ENCODE results near the gene TIE1. TPM values are rescaled to one million over a fixed set of nuclear protein-coding genes. Genes with fewer than 3 reads are reported as not detected.

TIE1 gene
- total RNA-seq, 1 donor from 2014 or later = 6.5 TPM

DNA sequence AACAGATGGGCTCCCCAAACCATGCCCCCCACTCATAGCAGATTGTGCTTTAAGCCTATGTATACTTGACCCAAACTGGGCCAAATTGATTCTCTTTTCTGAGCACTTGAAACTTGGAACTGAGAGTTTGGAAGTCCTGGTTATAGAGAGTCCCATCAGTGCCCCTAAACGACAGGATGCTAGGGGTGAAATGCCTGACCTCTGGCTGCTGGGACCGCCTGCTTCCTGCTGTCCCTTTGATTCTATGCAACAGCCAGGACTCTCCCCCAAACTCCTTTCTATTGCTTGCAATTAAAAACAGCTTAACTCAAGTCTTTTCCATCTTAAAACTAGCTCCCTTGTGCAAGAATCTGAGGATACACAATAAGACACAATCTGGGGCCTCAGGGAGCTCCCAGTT, 20.1 kb upstream of the TIE1 start:
- Histone ChIP-seq H3K36me3 (ENCODE audit: control insufficient read depth, insufficient read depth, low read length) (no peaks in the 10 kb centered on the region), H3K27me3 (ENCODE audit: control insufficient read depth, insufficient read depth, low read length) (peaks cover 2% of the 10 kb centered on the region), H3K4me3 (ENCODE audit: low read depth, low read length) (no peak overlapping the region)
- TF ChIP-seq, protein P1, sequence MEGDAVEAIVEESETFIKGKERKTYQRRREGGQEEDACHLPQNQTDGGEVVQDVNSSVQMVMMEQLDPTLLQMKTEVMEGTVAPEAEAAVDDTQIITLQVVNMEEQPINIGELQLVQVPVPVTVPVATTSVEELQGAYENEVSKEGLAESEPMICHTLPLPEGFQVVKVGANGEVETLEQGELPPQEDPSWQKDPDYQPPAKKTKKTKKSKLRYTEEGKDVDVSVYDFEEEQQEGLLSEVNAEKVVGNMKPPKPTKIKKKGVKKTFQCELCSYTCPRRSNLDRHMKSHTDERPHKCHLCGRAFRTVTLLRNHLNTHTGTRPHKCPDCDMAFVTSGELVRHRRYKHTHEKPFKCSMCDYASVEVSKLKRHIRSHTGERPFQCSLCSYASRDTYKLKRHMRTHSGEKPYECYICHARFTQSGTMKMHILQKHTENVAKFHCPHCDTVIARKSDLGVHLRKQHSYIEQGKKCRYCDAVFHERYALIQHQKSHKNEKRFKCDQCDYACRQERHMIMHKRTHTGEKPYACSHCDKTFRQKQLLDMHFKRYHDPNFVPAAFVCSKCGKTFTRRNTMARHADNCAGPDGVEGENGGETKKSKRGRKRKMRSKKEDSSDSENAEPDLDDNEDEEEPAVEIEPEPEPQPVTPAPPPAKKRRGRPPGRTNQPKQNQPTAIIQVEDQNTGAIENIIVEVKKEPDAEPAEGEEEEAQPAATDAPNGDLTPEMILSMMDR (IDR thresholded peaks at IDR 0.05; ENCODE audit: insufficient read depth, low read length, poor library complexity, severe bottlenecking) = no peak
- no peak for DNase-seq (ENCODE audit: low read depth)

DNA sequence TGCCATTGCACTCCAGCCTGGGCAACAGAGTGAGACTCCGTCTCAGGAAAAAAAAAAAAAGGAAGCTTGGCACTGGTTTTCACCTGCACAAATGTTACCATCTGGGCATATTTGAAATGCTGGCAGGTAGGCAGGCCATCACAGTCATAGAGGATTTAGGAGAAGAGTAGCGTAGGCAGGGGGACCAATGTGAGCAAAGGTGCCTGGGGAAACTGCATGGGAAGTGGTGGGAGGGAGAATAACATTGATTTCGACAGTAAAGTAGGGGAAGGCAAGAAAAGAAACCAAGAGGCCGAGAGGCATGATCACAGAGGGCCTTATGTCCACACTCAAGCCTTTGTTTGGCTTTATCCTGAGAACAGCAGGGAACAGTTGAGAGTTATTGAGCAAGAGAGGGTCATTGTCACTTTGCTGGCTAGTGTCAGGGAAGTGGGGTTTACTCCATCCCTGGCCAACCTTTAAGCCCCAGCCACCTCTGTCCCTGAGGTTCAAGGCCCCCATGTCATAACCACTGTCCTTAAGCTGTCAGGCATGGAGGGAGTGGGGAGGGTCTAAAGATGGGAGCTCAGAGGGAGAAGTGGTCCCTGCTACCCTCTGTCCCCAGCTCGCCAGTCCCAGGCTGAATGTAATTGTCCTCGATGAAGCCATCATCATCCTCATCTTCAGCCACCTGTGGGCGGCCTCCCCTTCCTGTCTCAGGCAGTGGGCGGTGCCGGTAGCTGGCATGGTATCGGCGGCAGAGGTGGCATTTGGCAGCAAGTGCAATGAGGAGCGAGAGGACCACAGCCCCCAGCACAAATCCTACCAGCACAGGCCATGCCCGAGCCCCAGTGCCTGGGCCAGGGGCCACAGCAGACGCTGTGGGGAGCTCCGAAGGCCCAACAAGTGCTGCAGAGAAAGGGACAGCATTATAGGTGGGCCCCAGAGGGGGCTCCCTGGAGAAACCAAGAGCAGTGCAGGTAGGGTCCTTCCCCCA, 18.3 kb upstream of the TIE1 start:
- no peak for DNase-seq (ENCODE audit: low read depth)
- Histone ChIP-seq H3K27me3 (ENCODE audit: control insufficient read depth, insufficient read depth, low read length) (peaks cover 2% of the 10 kb centered on the region), H3K36me3 (ENCODE audit: control insufficient read depth, insufficient read depth, low read length) (no peaks in the 10 kb centered on the region), H3K4me3 (ENCODE audit: low read depth, low read length) (no peak overlapping the region)
- TF ChIP-seq, protein P1 (IDR thresholded peaks at IDR 0.05; ENCODE audit: insufficient read depth, low read length, poor library complexity, severe bottlenecking) = no peak

DNA sequence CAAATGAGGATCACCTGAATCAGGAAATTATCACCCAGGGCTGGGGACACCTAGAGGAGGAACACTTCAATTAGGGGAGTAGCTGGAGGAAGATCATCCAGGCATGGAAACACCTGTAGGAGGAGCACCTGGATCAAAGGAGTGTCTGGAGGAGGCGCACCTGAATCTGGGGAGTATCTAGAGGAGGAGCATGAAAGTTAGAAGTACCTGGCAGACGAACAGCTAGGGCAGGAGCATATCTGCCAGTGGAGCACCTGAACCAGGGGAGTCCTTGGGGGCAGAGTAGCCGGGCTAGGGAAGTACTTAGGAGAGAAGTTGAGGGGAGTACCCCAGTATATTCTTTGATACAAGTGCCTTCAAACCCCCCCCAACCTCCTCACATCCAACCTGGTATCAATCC, 16.7 kb upstream of the TIE1 start:
- Histone ChIP-seq H3K4me3 (ENCODE audit: low read depth, low read length) (no peak overlapping the region), H3K36me3 (ENCODE audit: control insufficient read depth, insufficient read depth, low read length) (no peaks in the 10 kb centered on the region), H3K27me3 (ENCODE audit: control insufficient read depth, insufficient read depth, low read length) (peaks cover 2% of the 10 kb centered on the region)
- no peak for DNase-seq (ENCODE audit: low read depth)
- TF ChIP-seq, protein P1 (IDR thresholded peaks at IDR 0.05; ENCODE audit: insufficient read depth, low read length, poor library complexity, severe bottlenecking) = no peak

DNA sequence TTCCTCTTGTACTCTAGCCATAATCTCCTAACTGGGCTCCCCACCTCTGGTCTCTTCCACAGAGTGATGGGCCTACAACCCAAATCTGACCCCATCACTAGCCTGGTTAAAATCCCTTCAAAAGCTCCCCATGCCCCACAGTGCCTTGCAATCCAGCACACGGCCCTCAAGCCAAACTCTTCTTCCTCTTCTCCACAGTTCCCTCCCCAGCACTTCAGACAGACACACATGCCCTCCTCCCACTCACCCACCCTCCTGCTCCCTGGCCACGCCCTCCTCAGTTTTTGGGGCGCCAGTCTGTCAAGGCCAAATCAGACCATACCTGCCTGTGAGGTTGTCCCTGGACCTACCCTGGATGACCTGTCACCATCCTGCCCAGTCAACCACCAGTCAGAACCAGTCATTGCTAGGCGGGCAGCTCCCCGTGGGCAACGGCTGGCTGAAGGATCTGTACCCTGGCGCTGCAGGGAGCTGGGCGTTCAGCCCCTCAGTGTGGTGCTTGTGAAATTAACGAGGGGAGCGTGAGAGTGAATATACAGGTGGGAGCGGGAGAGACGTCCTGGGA, 16.2 kb upstream of the TIE1 start:
- Histone ChIP-seq H3K27me3 (ENCODE audit: control insufficient read depth, insufficient read depth, low read length) (peaks cover 4% of the 10 kb centered on the region), H3K4me3 (ENCODE audit: low read depth, low read length) (no peak overlapping the region), H3K36me3 (ENCODE audit: control insufficient read depth, insufficient read depth, low read length) (no peaks in the 10 kb centered on the region)
- DNase-seq (ENCODE audit: low read depth) = no peak
- TF ChIP-seq, protein P1 (IDR thresholded peaks at IDR 0.05; ENCODE audit: insufficient read depth, low read length, poor library complexity, severe bottlenecking) = no peak

DNA sequence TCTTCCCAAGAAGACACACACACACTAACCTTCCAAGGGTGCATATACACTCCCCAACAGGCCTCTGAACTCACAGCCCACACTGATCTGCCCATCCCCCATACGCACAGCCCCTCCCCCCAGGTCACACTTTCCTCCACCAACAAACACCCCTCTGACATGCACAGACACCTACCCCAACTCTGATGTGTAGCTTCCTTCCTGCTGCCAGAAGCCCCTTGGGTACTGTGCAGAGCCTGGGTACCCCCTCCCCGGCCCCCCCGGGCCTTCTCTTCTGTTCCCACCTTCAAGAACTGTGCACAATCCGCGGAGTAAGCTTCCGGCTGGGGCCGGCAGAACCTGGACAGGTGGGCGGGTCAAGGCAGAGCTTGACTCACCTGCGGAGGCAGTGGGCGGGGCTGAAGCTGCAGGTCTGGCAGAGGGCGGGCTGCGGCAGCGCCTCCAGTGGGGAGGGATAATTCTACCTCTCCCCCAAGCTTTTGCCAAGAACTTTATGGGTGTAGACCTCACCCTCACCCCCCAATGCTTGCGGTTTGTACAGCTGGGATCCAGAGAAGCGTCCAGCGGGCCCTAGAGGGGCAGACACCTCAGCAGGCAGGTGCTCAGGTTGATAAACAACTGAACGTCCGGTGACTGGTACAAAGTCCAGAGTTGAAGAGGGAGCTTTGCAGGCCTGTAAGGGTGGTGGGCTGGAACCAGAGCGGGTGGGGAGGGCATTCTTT, 15.4 kb upstream of the TIE1 start, which contains the start of gene C1orf210:
Gene C1orf210 (minus strand): TSS at position 313 of the 722 bp plus-strand sequence. CDS start 2,311 bp downstream, outside the sequence.
- H3K4me3 ChIP-seq (ENCODE audit: low read depth, low read length) = no peak within 1 kb of the TSS
- TF ChIP-seq, protein P1 (IDR thresholded peaks at IDR 0.05; ENCODE audit: insufficient read depth, low read length, poor library complexity, severe bottlenecking) = peak; percentile 36
- no peak for DNase-seq (ENCODE audit: low read depth)
- no peaks in the 10 kb centered on the region for H3K36me3 ChIP-seq (ENCODE audit: control insufficient read depth, insufficient read depth, low read length)
- peaks cover 4% of the 10 kb centered on the region for H3K27me3 ChIP-seq (ENCODE audit: control insufficient read depth, insufficient read depth, low read length)

Data from kidney epithelial cell (primary cell).